ENCODE data around the gene IER5.
A peak's percentile ranks its signal among the peaks of the same experiment; 100 is the strongest.

Gene IER5

GRCh38 chr1:181099152-181100014 lies 10.9 kb downstream of the IER5 start:
- DNase-seq (ENCODE audit: low read depth), result no peak

- DNase-seq (ENCODE audit: low read depth), result no peak
These were observed 11.8 kb downstream of the IER5 start for GRCh38 chr1:181100015-181100905.

- no peak for DNase-seq (ENCODE audit: low read depth)
These were observed 12.4 kb downstream of the IER5 start for GRCh38 chr1:181100934-181101333.

GRCh38 chr1:181101581-181102226 lies 13.2 kb downstream of the IER5 start:
- DNase-seq (ENCODE audit: low read depth), result no peak

- DNase-seq (ENCODE audit: low read depth), result no peak
These were observed 14.3 kb downstream of the IER5 start for GRCh38 chr1:181102841-181103240.

- no peak for DNase-seq (ENCODE audit: low read depth)
These were observed 14.9 kb downstream of the IER5 start for GRCh38 chr1:181103399-181103798.

GRCh38 chr1:181104042-181104789 lies 15.7 kb downstream of the IER5 start:
- DNase-seq (ENCODE audit: low read depth), result no peak

- no peak for DNase-seq (ENCODE audit: low read depth)
These were observed 16.3 kb downstream of the IER5 start for GRCh38 chr1:181104790-181105133.

- no peak for DNase-seq (ENCODE audit: low read depth)
These were observed 16.9 kb downstream of the IER5 start for GRCh38 chr1:181105134-181106021.

GRCh38 chr1:181106022-181106312 lies 17.5 kb downstream of the IER5 start:
- DNase-seq (ENCODE audit: low read depth), result no peak

GRCh38 chr1:181106479-181106878 lies 18.0 kb downstream of the IER5 start:
- DNase-seq (ENCODE audit: low read depth), result no peak

GRCh38 chr1:181107711-181108110 lies 19.2 kb downstream of the IER5 start:
- DNase-seq (ENCODE audit: low read depth), result no peak

- DNase-seq (ENCODE audit: low read depth), result no peak
These were observed 19.9 kb downstream of the IER5 start for GRCh38 chr1:181108304-181108867.

- no peak for DNase-seq (ENCODE audit: low read depth)
These were observed 21.5 kb downstream of the IER5 start for GRCh38 chr1:181110013-181110412.

GRCh38 chr1:181111559-181111958 lies 23.1 kb downstream of the IER5 start:
- DNase-seq (ENCODE audit: low read depth), result no peak

GRCh38 chr1:181112071-181112929 lies 23.8 kb downstream of the IER5 start:
- peak; percentile 99 for DNase-seq (ENCODE audit: low read depth)

- no peak for DNase-seq (ENCODE audit: low read depth)
These were observed 24.6 kb downstream of the IER5 start for GRCh38 chr1:181113059-181113641.

GRCh38 chr1:181114574-181115367 lies 26.3 kb downstream of the IER5 start:
- no peak for DNase-seq (ENCODE audit: low read depth)

- no peak for DNase-seq (ENCODE audit: low read depth)
These were observed 26.8 kb downstream of the IER5 start for GRCh38 chr1:181115368-181115684.

Data from HS-5 (cell line).